ENCODE data around the gene TNRC6A.
"Not testable (repeated sequence)": the region's sequence is repeated elsewhere in the genome, so short reads cannot be mapped to it uniquely, and the experiment has no call there.

TNRC6A gene

GRCh38 chr16:24699151-24699723 is 30.2 kb upstream of the TNRC6A start:
- POLR2A ChIA-PET, result no interaction called here
- no peak for DNase-seq (ENCODE audit: extremely low spot score)
- CTCF ChIA-PET, result interaction anchor here (0.9 kb wide), 1 partner anchor 9 kb away, joined by 3 read pairs; no protein-coding TSS in a partner anchor
- TF ChIP-seq, protein P1, sequence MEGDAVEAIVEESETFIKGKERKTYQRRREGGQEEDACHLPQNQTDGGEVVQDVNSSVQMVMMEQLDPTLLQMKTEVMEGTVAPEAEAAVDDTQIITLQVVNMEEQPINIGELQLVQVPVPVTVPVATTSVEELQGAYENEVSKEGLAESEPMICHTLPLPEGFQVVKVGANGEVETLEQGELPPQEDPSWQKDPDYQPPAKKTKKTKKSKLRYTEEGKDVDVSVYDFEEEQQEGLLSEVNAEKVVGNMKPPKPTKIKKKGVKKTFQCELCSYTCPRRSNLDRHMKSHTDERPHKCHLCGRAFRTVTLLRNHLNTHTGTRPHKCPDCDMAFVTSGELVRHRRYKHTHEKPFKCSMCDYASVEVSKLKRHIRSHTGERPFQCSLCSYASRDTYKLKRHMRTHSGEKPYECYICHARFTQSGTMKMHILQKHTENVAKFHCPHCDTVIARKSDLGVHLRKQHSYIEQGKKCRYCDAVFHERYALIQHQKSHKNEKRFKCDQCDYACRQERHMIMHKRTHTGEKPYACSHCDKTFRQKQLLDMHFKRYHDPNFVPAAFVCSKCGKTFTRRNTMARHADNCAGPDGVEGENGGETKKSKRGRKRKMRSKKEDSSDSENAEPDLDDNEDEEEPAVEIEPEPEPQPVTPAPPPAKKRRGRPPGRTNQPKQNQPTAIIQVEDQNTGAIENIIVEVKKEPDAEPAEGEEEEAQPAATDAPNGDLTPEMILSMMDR (IDR thresholded peaks at IDR 0.05; ENCODE audit: control extremely low read depth, extremely low read depth, low read depth, missing control alignments), result no peak

DNA sequence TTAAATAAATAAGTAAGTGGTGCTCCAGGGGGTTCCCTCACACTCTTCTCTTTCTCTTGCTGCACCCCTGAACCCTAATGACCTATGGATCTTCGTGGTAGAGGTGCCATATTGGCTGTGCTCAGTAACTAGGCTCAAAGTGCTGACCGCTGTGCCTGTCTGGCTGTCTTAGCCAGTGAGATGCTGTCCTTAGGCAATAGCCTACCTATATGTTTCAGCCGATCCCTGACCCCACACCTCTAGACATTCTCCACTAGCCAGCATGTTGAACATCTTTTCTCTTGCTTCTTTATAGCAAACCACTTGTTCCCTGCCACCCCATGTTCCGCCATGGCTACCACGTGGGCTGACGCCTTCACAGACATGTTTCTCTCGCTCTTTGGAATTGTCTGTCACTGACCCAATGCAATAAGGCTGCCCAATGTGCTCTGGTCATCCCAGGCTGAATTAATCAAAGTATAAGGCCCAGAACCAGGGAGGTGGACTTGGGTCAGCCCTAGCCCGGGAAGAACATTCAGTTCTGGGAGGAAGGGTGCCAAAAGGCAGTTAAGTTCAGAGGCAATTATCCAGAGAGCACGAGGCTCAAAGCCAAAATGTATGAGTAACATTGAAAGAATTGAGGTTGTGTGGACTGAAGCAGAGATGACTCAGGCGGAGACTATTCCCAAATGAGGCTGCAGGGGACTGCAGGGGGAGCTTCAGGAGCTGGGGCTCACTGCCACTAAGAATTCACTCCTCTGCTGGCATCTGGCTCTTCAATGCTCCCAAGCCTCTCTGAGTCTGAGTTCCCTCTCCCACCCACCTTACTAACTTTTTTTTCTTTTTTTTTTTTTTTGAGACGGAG is 28.7 kb upstream of the TNRC6A start:
- ChIA-PET CTCF (no interaction called here), POLR2A (no interaction called here)
- no peak for DNase-seq (ENCODE audit: extremely low spot score)

GRCh38 chr16:24701521-24701951 is 27.9 kb upstream of the TNRC6A start:
- DNase-seq (ENCODE audit: extremely low spot score), result no peak
- ChIA-PET POLR2A (interaction anchor here (0.7 kb wide), 1 partner anchor 48 kb away, joined by 3 read pairs; no protein-coding TSS in a partner anchor), CTCF (no interaction called here)
- TF ChIP-seq, protein P1 (IDR thresholded peaks at IDR 0.05; ENCODE audit: control extremely low read depth, extremely low read depth, low read depth, missing control alignments), result no peak

More for the DNA sequence above, 28.7 kb upstream of the TNRC6A start:
- TF ChIP-seq, protein P1 (IDR thresholded peaks at IDR 0.05; ENCODE audit: control extremely low read depth, extremely low read depth, low read depth, missing control alignments), result no peak

GRCh38 chr16:24707760-24708159 is 21.7 kb upstream of the TNRC6A start:
- DNase-seq (ENCODE audit: extremely low spot score); POLR2A ChIA-PET: not testable (repeated sequence)
- CTCF ChIA-PET, result interaction anchor here (1.8 to 2.5 kb wide), 2 partner anchors 11 to 19 kb away, joined by 5 to 6 read pairs; no protein-coding TSS in a partner anchor

DNA sequence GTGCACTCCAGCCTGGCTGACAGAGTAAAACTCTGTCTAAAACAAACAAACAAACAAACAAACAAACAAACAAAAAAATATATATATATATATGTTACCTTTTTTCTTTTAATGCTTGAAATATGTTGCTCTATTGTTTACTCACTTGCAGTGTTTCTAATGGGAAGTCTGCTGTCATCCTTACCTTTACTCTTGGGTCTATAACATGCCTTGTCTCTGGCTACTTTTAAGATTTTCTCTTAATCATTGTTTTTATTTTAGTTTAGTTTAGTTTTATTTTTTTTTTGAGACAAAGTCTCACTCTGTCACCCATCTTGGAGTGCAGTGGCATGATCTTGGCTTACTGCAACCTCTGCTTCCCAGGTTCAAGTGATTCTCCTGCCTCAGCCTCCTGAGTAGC is 16.1 kb upstream of the TNRC6A start:
- CTCF ChIA-PET, result no interaction called here

GRCh38 chr16:24717411-24717810 is 12.0 kb upstream of the TNRC6A start:
- no peak for DNase-seq (ENCODE audit: extremely low spot score)
- CTCF ChIA-PET, result no interaction called here

More for the DNA sequence above, 16.1 kb upstream of the TNRC6A start:
- TF ChIP-seq, protein P1 (IDR thresholded peaks at IDR 0.05; ENCODE audit: control extremely low read depth, extremely low read depth, low read depth, missing control alignments), result no peak
- no peak for DNase-seq (ENCODE audit: extremely low spot score)
- POLR2A ChIA-PET, result no interaction called here

More at GRCh38 chr16:24717411-24717810, 12.0 kb upstream of the TNRC6A start:
- POLR2A ChIA-PET, result no interaction called here
- TF ChIP-seq, protein P1 (IDR thresholded peaks at IDR 0.05; ENCODE audit: control extremely low read depth, extremely low read depth, low read depth, missing control alignments), result no peak
